ENCODE measurements around the gene HIF1A. TPM values are rescaled to one million over a fixed set of nuclear protein-coding genes. Genes with fewer than 3 reads are reported as not detected.
"Not testable (repeated sequence)": the region's sequence is repeated elsewhere in the genome, so short reads cannot be mapped to it uniquely, and the experiment has no call there.

HIF1A gene
- total RNA-seq, 1 donor from 2014 or later: 181 TPM

DNA sequence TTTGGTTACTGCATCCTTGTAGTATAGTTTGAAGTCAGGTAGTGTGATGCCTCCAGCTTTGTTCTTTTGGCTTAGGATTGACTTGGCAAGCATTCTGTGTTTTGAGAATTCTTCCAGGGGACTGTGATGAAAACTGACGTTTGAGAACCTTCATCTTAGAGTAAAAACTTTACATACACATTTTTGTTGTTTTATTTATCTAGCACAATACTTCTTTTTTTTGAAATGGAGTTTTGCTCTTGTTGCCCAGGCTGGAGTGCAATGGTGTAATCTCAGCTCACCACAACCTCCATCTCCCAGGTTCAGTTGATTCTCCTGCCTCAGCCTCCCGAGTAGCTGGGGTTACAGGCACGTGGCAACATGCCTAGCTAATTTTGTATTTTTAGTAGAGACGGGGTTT is 13.4 kb downstream of the HIF1A start:
- not testable (repeated sequence) for DNase-seq (ENCODE audit: low spot score)

DNA sequence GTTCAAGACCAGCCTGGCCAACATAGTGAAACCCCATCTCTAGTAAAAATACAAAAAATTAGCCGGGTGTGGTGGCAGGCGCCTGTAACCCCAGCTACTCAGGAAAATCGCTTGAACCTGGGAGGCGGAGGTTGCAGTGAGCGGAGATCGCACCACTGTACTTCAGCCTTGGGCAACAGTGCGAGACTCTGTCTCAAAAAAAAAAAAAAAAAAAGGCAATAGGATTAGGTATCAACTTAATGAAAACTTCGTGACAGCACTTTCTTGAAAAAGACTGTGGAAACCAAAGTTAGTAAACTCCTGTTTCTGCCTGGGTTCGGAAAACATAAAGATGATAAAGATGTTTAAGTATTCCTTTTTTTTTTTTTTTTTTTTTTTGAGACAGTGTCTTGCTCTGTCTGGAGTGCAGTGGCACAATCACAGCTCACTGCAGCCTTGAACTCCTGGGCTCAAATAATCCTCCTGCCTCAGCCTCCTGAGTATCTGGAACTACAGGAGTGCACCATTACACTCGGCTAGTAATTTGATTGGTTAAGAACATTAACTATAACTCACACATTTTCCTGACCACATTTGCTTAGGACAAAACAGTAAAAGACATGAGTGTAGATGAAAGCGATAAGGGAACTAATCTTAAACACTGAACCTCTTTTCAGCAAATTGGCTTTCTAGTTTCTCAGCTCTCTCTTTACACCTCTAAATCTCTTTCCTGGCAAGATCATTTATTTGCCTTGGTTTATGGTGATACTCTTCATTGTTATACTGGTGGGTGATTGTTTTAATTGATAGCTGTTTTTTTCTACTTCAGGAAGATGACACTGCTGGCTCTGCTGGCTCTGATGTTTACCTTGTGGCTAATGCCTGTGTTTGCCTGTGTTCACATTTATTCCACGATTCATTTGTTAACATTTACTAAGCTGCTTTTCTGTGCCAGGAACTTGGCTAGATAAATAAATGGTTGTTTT is 15.8 kb downstream of the HIF1A start:
- DNase-seq (ENCODE audit: low spot score): no peak

DNA sequence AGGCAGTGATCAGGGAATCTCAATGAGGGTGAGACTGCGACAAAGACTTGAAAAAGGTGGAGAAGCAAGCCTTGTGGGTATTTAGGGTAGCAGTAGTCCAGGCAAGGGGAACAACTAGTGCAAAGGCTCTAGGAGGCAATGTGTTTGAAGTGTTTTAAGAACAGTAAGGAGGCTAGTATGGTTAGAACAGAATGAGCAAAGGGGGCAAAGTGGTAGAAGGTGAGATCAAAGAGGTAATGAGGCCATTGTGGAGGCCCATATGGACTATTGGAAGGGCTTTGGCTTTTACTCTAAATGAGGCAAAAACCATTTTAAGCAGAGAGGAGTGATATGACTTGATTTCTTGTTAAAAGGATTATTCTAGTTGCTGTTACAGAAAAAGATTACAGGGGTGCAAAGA is 16.8 kb downstream of the HIF1A start:
- no peak for DNase-seq (ENCODE audit: low spot score)

DNA sequence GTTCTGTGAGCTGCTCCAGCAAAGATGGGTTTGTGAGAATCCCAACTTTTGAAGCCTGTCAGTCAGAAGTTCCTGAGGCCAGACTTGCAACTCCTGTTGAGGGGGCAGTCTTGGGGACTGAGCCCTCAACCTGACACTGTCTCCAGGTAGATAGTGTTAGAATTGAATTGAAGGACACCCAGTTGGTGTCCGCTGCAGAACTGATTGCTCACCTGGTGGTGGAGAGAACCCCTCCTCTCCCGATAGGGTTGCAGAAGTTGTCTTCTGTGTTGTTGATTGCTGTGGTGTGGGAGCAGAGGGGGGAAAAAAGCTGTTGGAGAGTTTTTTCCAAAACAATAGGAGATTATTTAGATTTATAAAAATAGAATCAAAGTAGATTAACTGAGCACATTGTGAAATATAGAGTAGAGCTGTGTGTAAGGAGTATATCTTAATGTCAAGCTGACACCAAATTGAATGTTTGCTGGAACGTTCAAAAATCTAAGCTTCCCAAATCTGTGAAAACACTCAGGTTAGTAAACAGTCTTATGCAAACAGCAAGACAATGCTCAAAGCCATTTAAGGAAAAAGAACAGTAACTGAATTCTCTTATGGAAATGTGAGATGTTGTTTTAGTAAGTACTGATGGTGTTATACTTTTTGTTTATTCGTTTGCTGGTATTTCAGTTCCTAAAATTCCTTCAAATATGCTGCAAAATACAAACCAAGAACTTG is 18.6 kb downstream of the HIF1A start:
- no peak for DNase-seq (ENCODE audit: low spot score)

DNA sequence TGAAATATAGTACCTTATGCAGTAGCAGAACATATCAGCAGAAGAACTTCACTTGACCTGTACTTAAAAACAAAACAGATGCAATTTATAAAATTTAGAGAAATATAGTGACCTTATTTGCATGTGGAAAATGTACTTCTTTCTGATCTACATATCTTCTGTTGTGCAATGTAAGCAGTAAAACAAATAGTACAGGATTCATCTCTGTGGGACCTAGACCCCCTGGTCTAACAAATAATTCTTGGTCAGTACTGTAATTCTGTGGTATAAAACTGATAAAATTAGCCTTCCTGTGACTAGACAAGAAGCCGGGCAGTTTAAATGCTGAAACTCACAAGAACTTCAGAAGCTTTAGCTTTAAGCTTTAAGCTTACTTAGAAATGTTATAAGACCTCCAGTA is 21.6 kb downstream of the HIF1A start:
- no peak for DNase-seq (ENCODE audit: low spot score)

DNA sequence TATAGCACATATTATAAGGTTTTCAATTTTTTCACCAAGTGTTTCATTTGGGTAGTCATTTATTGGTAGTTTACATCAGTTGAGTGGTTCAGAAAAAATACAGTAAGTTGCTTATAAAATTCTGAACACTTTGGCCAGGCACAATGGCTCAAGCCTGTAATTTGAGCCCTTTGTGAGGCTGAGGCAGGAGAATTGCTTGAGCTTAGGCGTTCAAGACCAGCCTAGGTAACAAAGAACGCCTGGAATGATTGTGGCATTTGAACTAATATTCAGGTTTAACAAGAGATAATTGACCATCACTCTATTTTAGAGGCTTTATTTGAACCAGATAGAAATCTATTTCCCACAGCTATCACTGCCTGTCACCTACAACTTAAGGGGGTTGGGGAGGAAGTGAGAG is 22.7 kb downstream of the HIF1A start:
- no peak for DNase-seq (ENCODE audit: low spot score)

DNA sequence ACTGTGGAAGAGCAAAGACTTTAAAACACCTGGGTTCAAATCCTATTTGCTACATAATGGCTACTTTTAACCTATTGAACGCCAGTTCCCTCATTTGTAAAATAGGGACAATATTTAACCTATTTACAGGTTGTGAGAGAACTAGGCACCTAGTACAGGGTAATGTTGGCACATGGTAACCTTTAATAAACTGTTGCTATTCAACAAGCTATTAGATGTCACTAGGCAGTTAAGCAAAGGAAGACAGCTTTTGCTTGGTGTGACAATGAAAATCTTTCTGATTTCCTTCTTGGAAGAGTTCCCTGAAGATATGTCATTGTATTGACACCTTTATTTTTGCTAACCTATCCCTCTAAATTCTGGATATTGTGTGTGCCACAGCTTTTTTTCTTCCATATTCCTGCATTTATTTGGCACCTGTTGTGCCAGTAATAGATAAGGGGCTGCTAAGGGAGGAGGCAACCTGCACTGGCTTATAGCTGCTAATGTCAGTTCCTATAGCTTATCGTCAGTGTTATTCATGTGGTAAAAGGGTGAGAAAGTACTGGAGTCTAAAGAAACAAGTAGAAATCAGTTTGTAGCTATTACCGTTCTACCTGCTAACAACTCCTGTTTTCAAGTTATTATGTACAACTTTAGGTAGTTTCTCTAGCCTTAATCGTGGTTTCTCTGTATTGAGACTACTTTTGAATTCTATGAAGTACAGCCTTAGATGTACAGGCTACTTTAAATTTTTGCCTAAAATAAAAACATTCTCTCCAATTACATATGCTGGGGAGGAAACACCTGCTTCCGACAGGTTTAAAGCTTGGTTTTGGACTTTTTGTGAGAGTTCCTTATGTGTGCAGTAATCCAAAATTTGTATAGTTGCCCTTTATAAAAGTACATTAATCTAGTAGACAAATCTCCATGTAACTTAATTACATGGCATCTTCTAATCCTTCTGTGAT is 24.3 kb downstream of the HIF1A start:
- no peak for DNase-seq (ENCODE audit: low spot score)

DNA sequence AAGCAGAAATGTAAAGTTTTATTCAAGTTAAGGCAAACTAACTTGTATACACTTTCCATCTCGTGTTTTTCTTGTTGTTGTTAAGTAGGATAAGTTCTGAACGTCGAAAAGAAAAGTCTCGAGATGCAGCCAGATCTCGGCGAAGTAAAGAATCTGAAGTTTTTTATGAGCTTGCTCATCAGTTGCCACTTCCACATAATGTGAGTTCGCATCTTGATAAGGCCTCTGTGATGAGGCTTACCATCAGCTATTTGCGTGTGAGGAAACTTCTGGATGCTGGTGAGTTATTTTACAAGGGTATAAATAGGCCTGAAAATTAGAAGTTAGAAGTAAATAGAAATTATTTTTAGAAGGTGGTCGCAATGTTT is 25.0 kb downstream of the HIF1A start:
- DNase-seq (ENCODE audit: low spot score): no peak

DNA sequence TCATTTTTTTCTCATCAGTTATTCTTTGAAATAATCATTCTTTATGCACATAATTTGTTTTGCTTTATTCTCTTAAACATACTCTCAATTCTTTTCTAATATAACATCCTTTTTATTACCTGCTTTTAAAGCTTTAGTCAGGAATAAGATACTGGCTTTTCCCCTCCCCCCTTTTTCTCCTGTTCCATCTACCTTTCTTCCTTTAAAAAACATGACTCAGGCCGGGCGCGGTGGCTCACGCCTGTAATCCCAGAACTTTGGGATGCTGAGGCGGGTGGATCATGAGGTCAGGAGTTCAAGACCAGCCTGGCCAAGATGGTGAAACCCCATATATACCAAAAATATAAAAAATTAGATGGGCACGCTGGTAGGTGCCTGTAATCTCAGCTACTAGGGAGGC is 25.4 kb downstream of the HIF1A start:
- DNase-seq (ENCODE audit: low spot score): no peak

DNA sequence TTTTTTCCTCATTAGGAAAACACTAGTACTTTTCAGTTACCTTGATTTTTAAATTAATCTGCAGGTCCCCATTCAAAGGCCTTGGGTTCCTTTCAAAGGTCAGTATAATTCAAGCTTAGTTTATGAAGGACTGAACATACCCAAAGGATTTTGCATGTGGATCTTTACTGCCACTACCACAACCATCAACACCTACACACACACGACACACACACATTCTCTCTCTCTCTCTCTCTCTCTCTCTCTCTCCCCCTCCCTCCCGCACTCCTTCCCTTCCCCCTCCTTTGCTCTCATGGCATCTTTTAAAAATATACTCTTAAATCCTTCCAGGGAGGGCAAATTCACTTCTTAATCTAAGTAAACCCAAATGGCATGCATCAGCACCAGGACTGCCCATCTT is 28.8 kb downstream of the HIF1A start:
- DNase-seq (ENCODE audit: low spot score): no peak

DNA sequence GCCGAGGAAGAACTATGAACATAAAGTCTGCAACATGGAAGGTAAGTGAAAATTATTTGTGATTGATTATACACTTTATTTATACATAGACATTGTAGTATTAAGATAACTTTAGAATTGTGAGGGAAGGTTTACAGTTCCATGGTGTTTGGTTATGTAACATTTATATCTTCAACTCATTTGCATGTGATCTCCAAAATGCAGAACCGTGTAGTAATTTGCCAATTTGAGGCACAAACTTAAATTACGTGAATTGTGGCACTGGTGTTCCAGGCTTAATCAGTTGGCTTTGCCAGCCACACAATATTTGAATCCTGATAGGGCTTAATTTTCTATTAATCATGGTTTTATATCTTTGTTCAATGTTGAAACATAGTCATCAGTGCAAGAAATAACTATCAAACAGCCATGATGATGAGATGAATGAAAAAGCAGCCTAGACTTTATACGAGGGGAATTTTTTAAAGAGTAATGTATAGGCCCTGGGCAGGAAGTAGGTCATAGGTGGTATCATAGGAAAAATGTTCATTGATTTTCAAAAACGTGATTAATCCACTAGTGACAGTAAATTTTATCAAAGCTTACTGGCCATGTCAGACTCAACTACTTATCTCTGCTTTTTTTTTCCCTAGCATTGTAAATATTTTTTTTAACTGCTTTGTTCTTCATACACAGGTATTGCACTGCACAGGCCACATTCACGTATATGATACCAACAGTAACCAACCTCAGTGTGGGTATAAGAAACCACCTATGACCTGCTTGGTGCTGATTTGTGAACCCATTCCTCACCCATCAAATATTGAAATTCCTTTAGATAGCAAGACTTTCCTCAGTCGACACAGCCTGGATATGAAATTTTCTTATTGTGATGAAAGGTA is 31.7 kb downstream of the HIF1A start:
- DNase-seq (ENCODE audit: low spot score): no peak

DNA sequence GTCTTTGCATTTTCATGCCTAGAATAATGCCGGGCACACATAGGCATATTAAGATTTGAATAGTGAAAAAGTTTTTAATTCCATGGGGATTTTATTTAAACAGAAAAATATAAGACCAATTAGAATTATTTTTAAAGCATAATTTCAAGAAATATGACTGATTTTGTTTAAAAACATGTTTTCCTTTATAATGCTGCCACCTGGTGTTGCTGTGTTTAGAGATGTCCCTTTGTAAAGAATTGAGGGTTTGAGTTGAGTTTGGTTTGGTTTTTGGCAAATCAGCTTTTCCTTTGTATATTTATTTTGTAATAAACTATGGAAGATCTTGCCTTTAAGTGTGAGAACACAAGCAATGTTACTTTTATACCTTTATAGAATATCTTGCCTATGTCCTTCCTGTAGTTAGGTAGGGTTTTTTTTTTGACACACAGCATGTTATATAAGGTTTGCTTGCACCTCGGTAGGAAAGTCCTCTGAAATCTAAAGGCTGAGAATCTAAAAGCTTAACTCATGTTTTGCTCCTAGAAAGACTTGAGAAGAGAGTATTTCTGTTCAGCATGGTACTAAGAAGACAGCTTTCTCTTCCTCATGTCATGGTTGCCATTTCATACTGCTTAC is 35.6 kb downstream of the HIF1A start:
- no peak for DNase-seq (ENCODE audit: low spot score)

DNA sequence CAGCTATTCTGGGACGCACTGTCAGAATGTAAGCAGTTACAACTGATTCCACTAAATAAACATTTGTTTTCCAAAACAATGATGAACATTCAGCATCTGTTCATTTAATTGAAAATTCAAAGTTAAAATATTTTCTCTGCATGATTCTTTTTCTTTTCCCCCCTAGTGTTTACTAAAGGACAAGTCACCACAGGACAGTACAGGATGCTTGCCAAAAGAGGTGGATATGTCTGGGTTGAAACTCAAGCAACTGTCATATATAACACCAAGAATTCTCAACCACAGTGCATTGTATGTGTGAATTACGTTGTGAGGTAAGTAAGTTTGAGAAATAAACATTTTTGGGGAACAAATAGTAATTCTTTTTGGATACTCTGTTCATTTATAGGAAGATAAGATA is 38.7 kb downstream of the HIF1A start:
- DNase-seq (ENCODE audit: low spot score): no peak

DNA sequence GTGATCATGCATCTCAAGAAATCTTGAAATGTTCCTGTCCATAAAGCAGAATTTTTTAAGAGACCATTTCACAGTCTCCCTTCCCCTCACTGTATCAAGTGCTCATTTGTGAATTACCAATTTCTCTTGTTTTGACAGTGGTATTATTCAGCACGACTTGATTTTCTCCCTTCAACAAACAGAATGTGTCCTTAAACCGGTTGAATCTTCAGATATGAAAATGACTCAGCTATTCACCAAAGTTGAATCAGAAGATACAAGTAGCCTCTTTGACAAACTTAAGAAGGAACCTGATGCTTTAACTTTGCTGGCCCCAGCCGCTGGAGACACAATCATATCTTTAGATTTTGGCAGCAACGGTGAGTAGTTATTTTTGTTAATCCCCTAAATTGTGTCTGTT is 41.4 kb downstream of the HIF1A start:
- DNase-seq (ENCODE audit: low spot score): no peak

DNA sequence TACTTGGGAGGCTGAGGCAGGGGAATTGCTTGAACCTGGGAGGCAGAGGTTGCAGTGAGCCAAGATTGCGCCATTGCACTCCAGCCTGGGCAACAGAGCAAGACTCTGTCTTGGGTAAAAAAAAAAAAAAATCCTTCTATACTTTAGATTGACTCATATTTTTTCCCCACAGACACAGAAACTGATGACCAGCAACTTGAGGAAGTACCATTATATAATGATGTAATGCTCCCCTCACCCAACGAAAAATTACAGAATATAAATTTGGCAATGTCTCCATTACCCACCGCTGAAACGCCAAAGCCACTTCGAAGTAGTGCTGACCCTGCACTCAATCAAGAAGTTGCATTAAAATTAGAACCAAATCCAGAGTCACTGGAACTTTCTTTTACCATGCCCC is 42.6 kb downstream of the HIF1A start:
- DNase-seq (ENCODE audit: low spot score): no peak

DNA sequence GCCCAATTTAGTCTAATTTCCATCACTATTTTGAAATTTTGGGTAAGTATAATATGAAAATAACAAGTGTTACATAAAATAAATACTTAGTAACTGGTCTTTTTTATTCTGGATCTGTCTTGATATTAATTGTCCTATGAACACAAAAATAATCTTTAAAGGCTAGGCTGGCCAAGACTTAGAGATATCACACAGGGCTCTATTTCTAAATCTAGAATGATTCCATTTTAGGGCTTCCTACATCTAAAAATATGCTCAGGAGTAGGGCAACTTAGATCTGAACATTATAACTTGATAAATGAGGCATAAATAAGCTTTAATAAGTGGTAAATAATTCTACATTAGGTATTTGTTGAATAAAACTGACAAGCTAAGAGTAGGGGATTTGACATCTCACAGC is 43.8 kb downstream of the HIF1A start:
- DNase-seq (ENCODE audit: low spot score): no peak

DNA sequence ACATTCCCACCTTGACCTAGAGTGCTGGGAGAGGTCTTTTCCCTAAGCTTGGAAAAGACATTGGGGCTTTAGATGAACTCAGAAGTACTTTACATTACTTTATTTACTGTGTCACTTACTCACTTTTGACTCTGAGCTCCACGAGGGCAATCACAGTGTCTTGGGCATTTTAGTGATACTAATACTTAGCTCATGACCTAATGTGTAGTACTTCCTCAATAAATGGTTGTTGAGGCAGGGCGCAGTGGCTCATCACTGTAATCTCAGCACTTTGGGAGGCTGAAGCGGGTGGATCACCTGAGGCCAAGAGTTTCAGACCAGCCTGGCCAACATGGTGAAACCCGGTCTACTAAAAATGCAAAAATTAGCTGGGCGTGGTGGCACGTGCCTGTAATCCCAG is 47.1 kb downstream of the HIF1A start:
- DNase-seq (ENCODE audit: low spot score): no peak

DNA sequence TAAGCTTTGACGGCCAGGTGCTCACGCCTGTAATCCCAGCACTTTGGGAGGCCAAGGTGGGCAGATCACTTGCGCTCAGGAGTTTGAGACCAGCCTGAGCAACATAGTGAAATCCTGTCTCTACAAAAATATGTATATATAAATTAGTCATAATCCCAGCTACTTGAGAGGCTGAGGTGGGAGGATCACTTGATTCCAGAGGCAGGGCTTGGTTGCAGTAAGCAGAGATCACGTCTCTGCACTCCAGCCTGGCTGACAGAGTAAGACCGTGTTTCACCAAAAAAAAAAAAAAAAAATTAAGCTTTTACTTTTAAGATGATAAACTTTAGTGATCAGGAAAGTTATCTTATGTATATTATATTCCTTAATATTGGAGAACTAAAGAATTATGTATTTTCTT is 48.9 kb downstream of the HIF1A start:
- DNase-seq (ENCODE audit: low spot score): no peak

DNA sequence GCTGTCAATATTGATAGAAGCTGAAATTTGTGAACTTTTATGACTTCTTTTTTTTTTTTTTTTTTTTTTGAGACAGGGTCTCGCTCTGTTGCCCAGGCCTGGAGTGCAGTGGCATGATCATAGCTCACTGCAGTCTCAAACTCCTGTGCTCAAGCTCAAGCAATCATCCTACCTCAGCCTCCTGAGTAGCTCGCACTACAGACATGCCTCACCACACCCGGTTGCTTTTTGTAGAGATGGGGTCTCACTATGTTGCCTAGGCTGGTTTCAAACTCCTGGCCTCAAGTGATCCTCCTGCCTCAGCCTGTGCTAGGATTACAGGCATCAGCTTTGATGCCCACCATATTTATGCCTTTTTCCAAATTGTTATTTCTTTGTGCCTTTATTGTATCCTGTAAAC is 51.0 kb downstream of the HIF1A start:
- not testable (repeated sequence) for DNase-seq (ENCODE audit: low spot score)

DNA sequence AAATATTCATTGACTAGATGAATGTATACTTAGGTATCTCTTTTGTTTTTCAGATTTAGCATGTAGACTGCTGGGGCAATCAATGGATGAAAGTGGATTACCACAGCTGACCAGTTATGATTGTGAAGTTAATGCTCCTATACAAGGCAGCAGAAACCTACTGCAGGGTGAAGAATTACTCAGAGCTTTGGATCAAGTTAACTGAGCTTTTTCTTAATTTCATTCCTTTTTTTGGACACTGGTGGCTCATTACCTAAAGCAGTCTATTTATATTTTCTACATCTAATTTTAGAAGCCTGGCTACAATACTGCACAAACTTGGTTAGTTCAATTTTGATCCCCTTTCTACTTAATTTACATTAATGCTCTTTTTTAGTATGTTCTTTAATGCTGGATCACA is 51.6 kb downstream of the HIF1A start:
- no peak for DNase-seq (ENCODE audit: low spot score)

DNA sequence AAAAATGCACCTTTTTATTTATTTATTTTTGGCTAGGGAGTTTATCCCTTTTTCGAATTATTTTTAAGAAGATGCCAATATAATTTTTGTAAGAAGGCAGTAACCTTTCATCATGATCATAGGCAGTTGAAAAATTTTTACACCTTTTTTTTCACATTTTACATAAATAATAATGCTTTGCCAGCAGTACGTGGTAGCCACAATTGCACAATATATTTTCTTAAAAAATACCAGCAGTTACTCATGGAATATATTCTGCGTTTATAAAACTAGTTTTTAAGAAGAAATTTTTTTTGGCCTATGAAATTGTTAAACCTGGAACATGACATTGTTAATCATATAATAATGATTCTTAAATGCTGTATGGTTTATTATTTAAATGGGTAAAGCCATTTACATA is 52.0 kb downstream of the HIF1A start:
- DNase-seq (ENCODE audit: low spot score): no peak
